Neuron (in vitro differentiated cells): Measurements from ENCODE around the gene CEL.
"Not testable (repeated sequence)": the region's sequence is repeated elsewhere in the genome, so short reads cannot be mapped to it uniquely, and the experiment has no call there.

Experiments used
- H2AFZ ChIP-seq: one replicate; pipeline ENCODE4 v1.6.1; 2013; ENCODE audit warnings: low read depth, mild to moderate bottlenecking, inconsistent platforms, low read length, moderate library complexity
- H3K27me3 ChIP-seq: one replicate; pipeline ENCODE4 v1.6.1; 2013; ENCODE audit warnings: low read length; ENCODE audit not compliant: insufficient read depth
- H3K36me3 ChIP-seq: one replicate; pipeline ENCODE4 v1.6.1; 2013; ENCODE audit warnings: low read length; ENCODE audit not compliant: insufficient read depth
- H3K4me1 ChIP-seq: one replicate; pipeline ENCODE4 v1.6.1; 2013; ENCODE audit warnings: low read length; ENCODE audit not compliant: insufficient read depth
- H3K4me3 ChIP-seq: 2 replicates; pipeline ENCODE4 v1.5.1; 2013; ENCODE audit warnings: mild to moderate bottlenecking, low read length, moderate library complexity
- H3K9me3 ChIP-seq: one replicate; pipeline ENCODE4 v1.6.1; 2013; ENCODE audit warnings: low read length

CEL gene

GRCh38 chr9:133061764-133062145 lies at the start of gene CEL:
CEL (plus strand) TSS chr9:133061981; CDS start chr9:133062003, 22 bp downstream.
- not testable (repeated sequence) for H3K9me3 ChIP-seq, H2AFZ ChIP-seq, H3K4me1 ChIP-seq, H3K4me3 ChIP-seq, H3K27me3 ChIP-seq
- H3K36me3 ChIP-seq = peaks cover 20% of the 10 kb centered on the region

- Histone ChIP-seq H2AFZ (no peak overlapping the region), H3K4me3 (no peak overlapping the region), H3K27me3 (no peaks in the 10 kb centered on the region), H3K9me3 (no peaks in the 10 kb centered on the region), H3K36me3 (no peaks in the 10 kb centered on the region), H3K4me1 (no peaks in the 10 kb centered on the region)
These were observed 47.1 kb upstream of the CEL start for GRCh38 chr9:133014696-133015095.

DNA sequence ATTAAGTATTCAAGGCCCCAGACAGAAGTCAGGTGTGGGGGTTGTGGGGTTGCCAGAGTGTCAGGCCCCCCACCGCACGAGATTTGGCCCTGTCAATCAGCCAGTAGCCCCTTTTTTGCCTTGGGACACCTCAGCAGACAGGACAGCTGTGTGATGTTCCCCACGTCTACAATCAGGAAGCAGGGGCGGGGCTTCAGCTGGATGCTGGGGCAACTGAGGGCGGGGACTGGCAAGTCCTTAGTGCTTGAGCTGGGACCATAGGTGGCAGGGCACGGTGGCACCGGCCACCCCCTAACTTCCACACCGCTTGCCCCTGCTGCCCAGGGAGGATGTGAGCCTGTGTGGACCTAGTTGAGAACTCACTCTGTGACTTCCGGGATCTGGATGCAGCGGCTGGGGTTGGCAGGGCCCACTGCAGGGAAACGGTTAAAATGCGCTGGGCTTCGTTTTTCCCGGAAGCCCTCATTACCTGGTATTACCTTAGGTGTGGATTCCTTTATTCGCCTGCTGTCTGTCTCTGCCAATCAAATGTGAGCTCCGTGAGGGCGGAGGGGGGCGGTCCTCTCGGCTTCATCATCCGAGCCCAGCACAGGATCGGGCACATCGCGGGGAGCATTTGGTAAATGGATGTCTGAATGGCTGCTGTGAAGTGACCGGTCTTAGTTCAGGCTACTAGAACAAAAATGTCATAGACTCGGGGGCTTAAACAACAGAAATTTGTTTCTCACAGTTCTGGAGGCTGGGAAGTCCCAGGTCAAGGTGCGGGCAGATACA lies 38.5 kb upstream of the CEL start:
- Histone ChIP-seq H3K9me3 (no peaks in the 10 kb centered on the region), H3K4me1 (no peaks in the 10 kb centered on the region), H3K27me3 (no peaks in the 10 kb centered on the region), H3K36me3 (no peaks in the 10 kb centered on the region), H3K4me3 (no peak overlapping the region), H2AFZ (no peak overlapping the region)

GRCh38 chr9:133026426-133026825 lies 35.4 kb upstream of the CEL start:
- Histone ChIP-seq H2AFZ (no peak overlapping the region), H3K27me3 (no peaks in the 10 kb centered on the region), H3K9me3 (no peaks in the 10 kb centered on the region), H3K4me1 (peaks cover 7% of the 10 kb centered on the region), H3K36me3 (no peaks in the 10 kb centered on the region), H3K4me3 (no peak overlapping the region)

DNA sequence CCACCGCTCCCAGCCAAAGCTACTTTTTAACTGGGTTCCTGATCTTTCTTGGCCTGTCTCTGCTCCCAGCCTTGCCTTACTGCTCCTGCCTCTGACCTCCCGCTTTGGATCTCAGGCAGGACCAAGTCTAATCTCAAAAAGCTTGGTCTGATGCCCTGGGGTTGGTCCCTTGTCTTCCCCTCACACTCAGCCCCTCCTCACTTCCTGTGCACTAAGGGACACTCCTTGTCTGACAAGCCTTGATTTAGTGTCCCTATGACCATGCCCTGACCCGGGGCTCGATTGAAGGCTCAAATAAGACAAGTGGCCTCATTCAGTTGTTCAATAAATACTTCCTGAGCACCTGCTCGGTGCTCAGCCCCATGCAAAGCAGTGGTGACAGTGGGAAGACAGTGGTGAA lies 34.6 kb upstream of the CEL start:
- no peak overlapping the region for H2AFZ ChIP-seq
- H3K36me3 ChIP-seq = no peaks in the 10 kb centered on the region
- H3K27me3 ChIP-seq = no peaks in the 10 kb centered on the region
- H3K4me3 ChIP-seq = no peak overlapping the region
- peaks cover 14% of the 10 kb centered on the region for H3K4me1 ChIP-seq
- H3K9me3 ChIP-seq = no peaks in the 10 kb centered on the region

DNA sequence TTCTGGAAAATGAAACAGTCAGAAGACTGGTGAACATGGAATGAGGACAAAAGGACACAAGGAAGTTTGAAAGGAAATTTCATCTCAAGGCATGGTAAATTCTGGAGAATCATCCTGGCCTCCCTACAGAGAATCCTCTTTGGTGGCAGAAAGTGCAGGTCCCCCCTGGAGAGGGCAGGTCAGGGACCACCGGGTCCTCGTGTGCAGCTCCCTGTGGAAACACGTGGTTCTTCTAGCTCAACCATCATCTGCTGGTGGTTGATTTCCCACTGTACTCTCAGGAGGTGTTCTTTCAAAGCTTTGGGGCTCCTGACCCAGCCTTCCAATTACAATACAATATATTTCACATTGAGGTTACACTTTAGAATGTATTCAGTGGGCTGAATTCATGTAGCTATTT lies 33.6 kb upstream of the CEL start:
- Histone ChIP-seq H2AFZ (no peak overlapping the region), H3K4me1 (peaks cover 20% of the 10 kb centered on the region), H3K4me3 (no peak overlapping the region), H3K9me3 (peaks cover 5% of the 10 kb centered on the region), H3K27me3 (no peaks in the 10 kb centered on the region), H3K36me3 (peaks cover 9% of the 10 kb centered on the region)

GRCh38 chr9:133029994-133030316 lies 31.8 kb upstream of the CEL start:
- H3K4me1 ChIP-seq = peaks cover 20% of the 10 kb centered on the region
- peaks cover 20% of the 10 kb centered on the region for H3K36me3 ChIP-seq
- no peaks in the 10 kb centered on the region for H3K27me3 ChIP-seq
- H3K4me3 ChIP-seq = peak overlapping the region; percentile 98
- H2AFZ ChIP-seq = peak overlapping the region; percentile 53
- peaks cover 12% of the 10 kb centered on the region for H3K9me3 ChIP-seq

DNA sequence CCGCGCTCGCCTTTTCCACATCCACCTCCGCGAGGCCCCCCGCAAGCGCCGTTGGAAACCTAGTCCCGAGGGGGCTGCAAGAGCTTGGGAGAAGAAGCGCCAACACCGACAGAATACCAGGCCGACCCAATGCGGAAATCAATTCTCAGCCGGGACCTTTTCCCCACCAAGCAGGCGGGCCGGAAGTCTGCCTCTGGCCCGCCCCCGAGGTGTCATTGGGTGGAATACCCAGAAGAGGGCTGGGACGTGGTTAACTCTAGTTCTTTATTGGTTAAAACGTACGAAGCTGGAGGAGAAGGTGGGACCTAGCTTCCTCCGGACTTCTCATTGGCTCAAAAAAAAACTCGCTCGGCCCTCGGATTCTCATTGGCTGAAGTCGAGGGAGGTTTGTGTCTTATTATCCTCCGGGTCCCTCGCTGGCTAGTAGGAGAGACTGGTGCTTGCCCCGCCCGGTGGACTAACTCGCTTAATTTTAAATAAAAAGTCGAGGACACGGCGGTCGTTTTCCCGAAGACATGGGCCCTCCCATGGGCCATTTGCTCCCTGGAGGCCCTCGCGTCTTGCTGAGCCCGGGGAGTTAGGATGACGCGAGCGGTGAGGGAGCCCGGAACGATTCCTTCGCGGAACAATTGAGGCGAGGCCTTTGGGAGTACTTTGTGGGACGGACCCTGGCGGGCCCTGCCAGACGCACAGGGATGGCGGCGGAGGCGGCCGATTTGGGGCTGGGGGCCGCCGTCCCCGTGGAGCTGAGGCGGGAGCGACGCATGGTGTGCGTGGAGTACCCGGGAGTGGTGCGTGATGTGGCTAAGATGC lies 31.3 kb upstream of the CEL start, which contains the start of gene GTF3C5:
TSS of gene GTF3C5 (plus strand) at position 681 of the 813 bp plus-strand sequence. CDS start at position 696, 15 bp downstream.
- peak within 1 kb of the TSS; percentile 78 for H2AFZ ChIP-seq
- H3K36me3 ChIP-seq = peaks cover 20% of the 10 kb centered on the region
- no peaks in the 10 kb centered on the region for H3K27me3 ChIP-seq
- H3K4me3 ChIP-seq = peak within 1 kb of the TSS; percentile 98
- peaks cover 20% of the 10 kb centered on the region for H3K4me1 ChIP-seq
- H3K9me3 ChIP-seq = peaks cover 12% of the 10 kb centered on the region

- peak overlapping the region; percentile 78 for H2AFZ ChIP-seq
- peaks cover 23% of the 10 kb centered on the region for H3K36me3 ChIP-seq
- H3K27me3 ChIP-seq = no peaks in the 10 kb centered on the region
- peaks cover 17% of the 10 kb centered on the region for H3K9me3 ChIP-seq
- H3K4me3 ChIP-seq = peak overlapping the region; percentile 98
- H3K4me1 ChIP-seq = peaks cover 20% of the 10 kb centered on the region
These were observed 30.7 kb upstream of the CEL start for GRCh38 chr9:133031130-133031422.

- no peak overlapping the region for H2AFZ ChIP-seq
- H3K4me1 ChIP-seq = peaks cover 20% of the 10 kb centered on the region
- H3K27me3 ChIP-seq = no peaks in the 10 kb centered on the region
- peaks cover 19% of the 10 kb centered on the region for H3K9me3 ChIP-seq
- H3K4me3 ChIP-seq = peak overlapping the region; percentile 98
- H3K36me3 ChIP-seq = peaks cover 23% of the 10 kb centered on the region
These were observed 30.3 kb upstream of the CEL start for GRCh38 chr9:133031496-133031911.

DNA sequence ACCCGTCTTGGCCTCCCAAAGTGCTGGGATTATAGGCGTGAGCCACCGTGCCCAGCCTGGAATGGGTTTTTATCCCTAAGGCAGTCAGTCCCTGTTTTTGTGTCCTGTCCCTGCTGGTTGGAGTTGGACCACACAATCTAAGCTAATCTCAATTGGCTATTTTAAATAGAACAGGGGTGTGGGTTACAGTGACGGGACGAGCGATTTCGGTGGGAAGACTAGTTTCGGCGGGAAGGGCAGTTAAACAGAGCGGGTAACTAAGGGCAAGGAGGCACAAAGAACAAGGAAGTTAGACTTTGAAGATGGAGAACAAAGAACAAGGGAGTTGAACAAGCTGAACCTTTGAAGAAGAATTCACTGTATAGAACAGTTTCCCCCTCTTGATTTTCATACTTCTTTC lies 29.6 kb upstream of the CEL start:
- Histone ChIP-seq H3K9me3 (peaks cover 26% of the 10 kb centered on the region), H3K27me3 (no peaks in the 10 kb centered on the region), H3K4me3 (peak overlapping the region; percentile 98), H3K4me1 (peaks cover 20% of the 10 kb centered on the region), H3K36me3 (peaks cover 27% of the 10 kb centered on the region), H2AFZ (no peak overlapping the region)

- Histone ChIP-seq H2AFZ (no peak overlapping the region), H3K27me3 (no peaks in the 10 kb centered on the region), H3K4me3 (no peak overlapping the region), H3K4me1 (peaks cover 15% of the 10 kb centered on the region), H3K36me3 (peaks cover 33% of the 10 kb centered on the region), H3K9me3 (peaks cover 28% of the 10 kb centered on the region)
These were observed 26.1 kb upstream of the CEL start for GRCh38 chr9:133035669-133036068.

DNA sequence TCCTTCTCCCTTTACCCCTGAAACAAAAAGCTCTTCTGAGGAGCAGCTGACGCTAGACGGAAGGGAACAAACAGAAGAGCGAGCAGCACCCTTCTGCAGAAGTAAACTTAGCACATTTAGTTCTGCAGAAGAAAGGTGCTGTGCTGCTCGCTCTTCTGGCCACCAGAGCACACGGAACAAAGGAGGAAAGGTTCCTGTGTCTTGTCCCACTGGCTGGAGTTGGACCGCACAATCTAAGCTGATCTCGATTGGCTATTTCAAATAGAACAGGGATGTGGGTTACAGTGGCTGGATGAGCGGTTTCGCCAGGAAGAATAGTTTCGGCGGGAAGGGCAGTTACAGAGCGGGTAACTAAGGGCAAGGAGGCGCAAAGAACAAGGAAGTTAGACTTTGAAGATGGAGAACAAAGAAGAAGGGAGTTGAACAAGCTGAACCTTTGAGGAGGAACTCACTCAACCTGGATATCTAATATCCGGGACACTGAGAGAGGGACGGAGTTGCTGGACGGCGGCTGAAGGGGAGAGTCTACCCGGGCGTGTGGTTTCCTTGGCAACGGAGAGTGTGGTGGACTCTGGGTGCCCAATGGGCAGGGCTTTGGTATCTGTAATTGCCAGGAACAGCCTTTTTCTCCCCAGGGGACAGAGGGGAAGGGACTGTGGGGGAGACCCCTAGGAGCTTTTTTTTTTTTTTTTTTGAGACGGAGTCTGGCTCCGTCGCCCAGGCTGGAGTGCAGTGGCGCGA lies 23.8 kb upstream of the CEL start:
- Histone ChIP-seq H3K4me3 (no peak overlapping the region), H3K27me3 (no peaks in the 10 kb centered on the region), H3K9me3 (peaks cover 25% of the 10 kb centered on the region), H3K36me3 (peaks cover 41% of the 10 kb centered on the region), H3K4me1 (no peaks in the 10 kb centered on the region), H2AFZ (no peak overlapping the region)
